Measurements from ENCODE around the gene TOMM7. TPM values are rescaled to one million over a fixed set of nuclear protein-coding genes. Genes with fewer than 3 reads are reported as not detected.
"Not testable (repeated sequence)": the region's sequence is repeated elsewhere in the genome, so short reads cannot be mapped to it uniquely, and the experiment has no call there.

The TOMM7 gene
- total RNA-seq, 1 donor from 2014 or later, result 414 TPM

- Histone ChIP-seq H3K36me3 (ENCODE audit: control insufficient read depth in 3 of 3, insufficient read depth in 3 of 3, low read length in 3 of 3) (no peaks in the 10 kb centered on the region), H3K4me3 (ENCODE audit: low read length in 3 of 3) (no peak overlapping the region), H3K4me1 (ENCODE audit: control insufficient read depth in 3 of 3, insufficient read depth in 3 of 3, low read length in 3 of 3) (peaks cover 16 to 24% (median 20%) of the 10 kb centered on the region in 3 donors), H3K27ac (ENCODE audit: low read depth, low read length) (no peak overlapping the region), H3K27me3 (ENCODE audit: control insufficient read depth in 3 of 3, insufficient read depth in 3 of 3, low read length in 3 of 3) (no peaks in the 10 kb centered on the region), H3K9ac (ENCODE audit: low read depth in 1 of 3, low read length in 3 of 3) (no peak overlapping the region), H3K9me3 (ENCODE audit: control insufficient read depth in 3 of 3, low read length in 3 of 3) (no peaks in the 10 kb centered on the region)
Measured at GRCh38 chr7:22843681-22844309, 21.1 kb upstream of the TOMM7 start.

GRCh38 chr7:22842973-22843372 is 20.3 kb upstream of the TOMM7 start:
- no peaks in the 10 kb centered on the region for H3K9me3 ChIP-seq (ENCODE audit: control insufficient read depth in 3 of 3, low read length in 3 of 3)
- H3K27me3 ChIP-seq (ENCODE audit: control insufficient read depth in 3 of 3, insufficient read depth in 3 of 3, low read length in 3 of 3), result no peaks in the 10 kb centered on the region
- peak overlapping the region in 2 of 3 donors; percentile 23 to 39 for H3K4me3 ChIP-seq (ENCODE audit: low read length in 3 of 3)
- H3K27ac ChIP-seq (ENCODE audit: low read depth, low read length), result peak overlapping the region; percentile 96
- no peaks in the 10 kb centered on the region for H3K36me3 ChIP-seq (ENCODE audit: control insufficient read depth in 3 of 3, insufficient read depth in 3 of 3, low read length in 3 of 3)
- H3K9ac ChIP-seq (ENCODE audit: low read depth in 1 of 3, low read length in 3 of 3), result peak overlapping the region in 2 of 3 donors; percentile 73 to 87
- H3K4me1 ChIP-seq (ENCODE audit: control insufficient read depth in 3 of 3, insufficient read depth in 3 of 3, low read length in 3 of 3), result peaks cover 16 to 20% (median 17%) of the 10 kb centered on the region in 3 donors

- Histone ChIP-seq H3K9ac (ENCODE audit: low read depth in 1 of 3, low read length in 3 of 3) (peak overlapping the region; percentile 44 to 87 (median 73)), H3K27ac (ENCODE audit: low read depth, low read length) (peak overlapping the region; percentile 96), H3K4me3 (ENCODE audit: low read length in 3 of 3) (peak overlapping the region; percentile 32 to 60 (median 39))
Measured at GRCh38 chr7:22842383-22842941, 19.8 kb upstream of the TOMM7 start.

GRCh38 chr7:22841954-22842353 is 19.3 kb upstream of the TOMM7 start:
- H3K36me3 ChIP-seq (ENCODE audit: control insufficient read depth in 3 of 3, insufficient read depth in 3 of 3, low read length in 3 of 3), result no peaks in the 10 kb centered on the region
- H3K4me1 ChIP-seq (ENCODE audit: control insufficient read depth in 3 of 3, insufficient read depth in 3 of 3, low read length in 3 of 3), result peaks cover 16 to 18% (median 17%) of the 10 kb centered on the region in 3 donors
- peak overlapping the region; percentile 96 for H3K27ac ChIP-seq (ENCODE audit: low read depth, low read length)
- H3K27me3 ChIP-seq (ENCODE audit: control insufficient read depth in 3 of 3, insufficient read depth in 3 of 3, low read length in 3 of 3), result no peaks in the 10 kb centered on the region
- H3K9ac ChIP-seq (ENCODE audit: low read depth in 1 of 3, low read length in 3 of 3), result peak overlapping the region; percentile 44 to 87 (median 73)
- H3K4me3 ChIP-seq (ENCODE audit: low read length in 3 of 3), result peak overlapping the region; percentile 32 to 60 (median 39)
- no peaks in the 10 kb centered on the region for H3K9me3 ChIP-seq (ENCODE audit: control insufficient read depth in 3 of 3, low read length in 3 of 3)

More at GRCh38 chr7:22842383-22842941, 19.8 kb upstream of the TOMM7 start:
- Histone ChIP-seq H3K36me3 (ENCODE audit: control insufficient read depth in 3 of 3, insufficient read depth in 3 of 3, low read length in 3 of 3) (no peaks in the 10 kb centered on the region), H3K4me1 (ENCODE audit: control insufficient read depth in 3 of 3, insufficient read depth in 3 of 3, low read length in 3 of 3) (peaks cover 16 to 20% (median 17%) of the 10 kb centered on the region in 3 donors), H3K9me3 (ENCODE audit: control insufficient read depth in 3 of 3, low read length in 3 of 3) (no peaks in the 10 kb centered on the region), H3K27me3 (ENCODE audit: control insufficient read depth in 3 of 3, insufficient read depth in 3 of 3, low read length in 3 of 3) (no peaks in the 10 kb centered on the region)

GRCh38 chr7:22837308-22837707 is 14.7 kb upstream of the TOMM7 start:
- Histone ChIP-seq H3K4me1 (ENCODE audit: control insufficient read depth in 3 of 3, insufficient read depth in 3 of 3, low read length in 3 of 3) (peaks cover 4 to 8% (median 5%) of the 10 kb centered on the region in 3 donors), H3K27me3 (ENCODE audit: control insufficient read depth in 3 of 3, insufficient read depth in 3 of 3, low read length in 3 of 3) (no peaks in the 10 kb centered on the region), H3K9ac (ENCODE audit: low read depth in 1 of 3, low read length in 3 of 3) (no peak overlapping the region), H3K4me3 (ENCODE audit: low read length in 3 of 3) (no peak overlapping the region), H3K9me3 (ENCODE audit: control insufficient read depth in 3 of 3, low read length in 3 of 3) (no peaks in the 10 kb centered on the region), H3K27ac (ENCODE audit: low read depth, low read length) (no peak overlapping the region), H3K36me3 (ENCODE audit: control insufficient read depth in 3 of 3, insufficient read depth in 3 of 3, low read length in 3 of 3) (no peaks in the 10 kb centered on the region)

- H3K27me3 ChIP-seq (ENCODE audit: control insufficient read depth in 3 of 3, insufficient read depth in 3 of 3, low read length in 3 of 3); H3K4me1 ChIP-seq (ENCODE audit: control insufficient read depth in 3 of 3, insufficient read depth in 3 of 3, low read length in 3 of 3); H3K4me3 ChIP-seq (ENCODE audit: low read length in 3 of 3); H3K27ac ChIP-seq (ENCODE audit: low read depth, low read length); H3K36me3 ChIP-seq (ENCODE audit: control insufficient read depth in 3 of 3, insufficient read depth in 3 of 3, low read length in 3 of 3); H3K9me3 ChIP-seq (ENCODE audit: control insufficient read depth in 3 of 3, low read length in 3 of 3); H3K9ac ChIP-seq (ENCODE audit: low read depth in 1 of 3, low read length in 3 of 3): not testable (repeated sequence)
Measured at GRCh38 chr7:22836506-22836905, 13.9 kb upstream of the TOMM7 start.

- no peaks in the 10 kb centered on the region for H3K36me3 ChIP-seq (ENCODE audit: control insufficient read depth in 3 of 3, insufficient read depth in 3 of 3, low read length in 3 of 3)
- no peaks in the 10 kb centered on the region for H3K27me3 ChIP-seq (ENCODE audit: control insufficient read depth in 3 of 3, insufficient read depth in 3 of 3, low read length in 3 of 3)
- H3K27ac ChIP-seq (ENCODE audit: low read depth, low read length), result no peak overlapping the region
- H3K9me3 ChIP-seq (ENCODE audit: control insufficient read depth in 3 of 3, low read length in 3 of 3), result no peaks in the 10 kb centered on the region
- no peak overlapping the region for H3K4me3 ChIP-seq (ENCODE audit: low read length in 3 of 3)
- no peak overlapping the region for H3K9ac ChIP-seq (ENCODE audit: low read depth in 1 of 3, low read length in 3 of 3)
- H3K4me1 ChIP-seq (ENCODE audit: control insufficient read depth in 3 of 3, insufficient read depth in 3 of 3, low read length in 3 of 3), result peaks cover 0 to 4% (median 0%) of the 10 kb centered on the region in 3 donors
Measured at GRCh38 chr7:22833957-22834356, 11.3 kb upstream of the TOMM7 start.

- Histone ChIP-seq H3K27ac (ENCODE audit: low read depth, low read length) (no peak overlapping the region), H3K27me3 (ENCODE audit: control insufficient read depth in 3 of 3, insufficient read depth in 3 of 3, low read length in 3 of 3) (no peaks in the 10 kb centered on the region), H3K9ac (ENCODE audit: low read depth in 1 of 3, low read length in 3 of 3) (peak overlapping the region in 1 of 3 donors; percentile 30), H3K9me3 (ENCODE audit: control insufficient read depth in 3 of 3, low read length in 3 of 3) (no peaks in the 10 kb centered on the region), H3K4me1 (ENCODE audit: control insufficient read depth in 3 of 3, insufficient read depth in 3 of 3, low read length in 3 of 3) (peaks cover 0 to 4% (median 0%) of the 10 kb centered on the region in 3 donors), H3K36me3 (ENCODE audit: control insufficient read depth in 3 of 3, insufficient read depth in 3 of 3, low read length in 3 of 3) (no peaks in the 10 kb centered on the region), H3K4me3 (ENCODE audit: low read length in 3 of 3) (no peak overlapping the region)
Measured at GRCh38 chr7:22833113-22833855, 10.6 kb upstream of the TOMM7 start.

- no peak overlapping the region for H3K4me3 ChIP-seq (ENCODE audit: low read length in 3 of 3)
- H3K27me3 ChIP-seq (ENCODE audit: control insufficient read depth in 3 of 3, insufficient read depth in 3 of 3, low read length in 3 of 3), result no peaks in the 10 kb centered on the region
- no peaks in the 10 kb centered on the region for H3K9me3 ChIP-seq (ENCODE audit: control insufficient read depth in 3 of 3, low read length in 3 of 3)
- H3K27ac ChIP-seq (ENCODE audit: low read depth, low read length), result no peak overlapping the region
- H3K9ac ChIP-seq (ENCODE audit: low read depth in 1 of 3, low read length in 3 of 3), result no peak overlapping the region
- no peaks in the 10 kb centered on the region for H3K36me3 ChIP-seq (ENCODE audit: control insufficient read depth in 3 of 3, insufficient read depth in 3 of 3, low read length in 3 of 3)
- peaks cover 0 to 4% (median 0%) of the 10 kb centered on the region in 3 donors for H3K4me1 ChIP-seq (ENCODE audit: control insufficient read depth in 3 of 3, insufficient read depth in 3 of 3, low read length in 3 of 3)
Measured at GRCh38 chr7:22832401-22832800, 9.8 kb upstream of the TOMM7 start.

All from skeletal muscle tissue (tissue), 4 donors.